Fibroblast of villous mesenchyme (primary cell): ENCODE data around the gene CCNDBP1. TPM values are rescaled to one million over a fixed set of nuclear protein-coding genes. Genes with fewer than 3 reads are reported as not detected.

ENCODE experiments used
- DNase-seq: peaks from one replicate; pipeline ENCODE4 v3.0.0-alpha.2; 2010; ENCODE audit warnings: low read depth
- H3K4me3 ChIP-seq: 2 replicates; pipeline ENCODE4 v1.5.1; 2011; ENCODE audit warnings: low read depth, mild to moderate bottlenecking, low read length
- CTCF ChIP-seq: IDR thresholded peaks from 2 replicates; pipeline ENCODE4 v1.5.1; 2012; ENCODE audit warnings: low read depth, mild to moderate bottlenecking, low read length; ENCODE audit not compliant: insufficient read depth
- total RNA-seq: library from RNA; depleted of rRNA; stranded (reverse); fragments of >200 nt; gene quantifications from 2 replicates; pipeline ENCODE4 v1.2.3, GENCODE V29; 2012

CCNDBP1 gene
- total RNA-seq, 1 donor, result 67.8 TPM

- no peak for DNase-seq
- H3K4me3 ChIP-seq, result no peak overlapping the region
- TF ChIP-seq CTCF, result no peak
Observed at GRCh38 chr15:43246261-43246774, 61.1 kb downstream of the CCNDBP1 start.

Other genes with a start within 250 kb of the CCNDBP1 start
- 48.0 and 76.0 TPM in 2 replicates for gene UBR1, start 79.4 kb upstream of the CCNDBP1 start, total RNA-seq
- gene TMEM62, start 51.8 kb upstream of the CCNDBP1 start, total RNA-seq, result 16.8 and 18.4 TPM in 2 replicates
- not detected in 2 replicates for gene EPB42, start 35.6 kb downstream of the CCNDBP1 start, total RNA-seq
- not detected in 2 replicates for gene TGM5, start 81.5 kb downstream of the CCNDBP1 start, total RNA-seq
- not detected in 2 replicates for gene TGM7, start 116.9 kb downstream of the CCNDBP1 start, total RNA-seq
- 5.2 and 11.2 TPM in 2 replicates for gene LCMT2, start 145.2 kb downstream of the CCNDBP1 start, total RNA-seq
- gene ZSCAN29, start 185.6 kb downstream of the CCNDBP1 start, total RNA-seq, result 26.3 and 37.0 TPM in 2 replicates
- gene TUBGCP4, start 185.7 kb downstream of the CCNDBP1 start, total RNA-seq, result 9.7 and 14.7 TPM in 2 replicates